Epithelial cell of prostate (primary cell): ENCODE measurements around the gene GABRA5.
"Not testable (repeated sequence)": the region's sequence is repeated elsewhere in the genome, so short reads cannot be mapped to it uniquely, and the experiment has no call there.

ENCODE experiments used
- DNase-seq: peaks from one replicate; pipeline ENCODE4 v3.0.0-alpha.2; 2011; ENCODE audit warnings: low read depth, low spot score
- H3K27ac ChIP-seq: fragments of 450-650 bp; 2 replicates; pipeline ENCODE4 v1.5.1; 2017; ENCODE audit warnings: mild to moderate bottlenecking

The GABRA5 gene

DNA sequence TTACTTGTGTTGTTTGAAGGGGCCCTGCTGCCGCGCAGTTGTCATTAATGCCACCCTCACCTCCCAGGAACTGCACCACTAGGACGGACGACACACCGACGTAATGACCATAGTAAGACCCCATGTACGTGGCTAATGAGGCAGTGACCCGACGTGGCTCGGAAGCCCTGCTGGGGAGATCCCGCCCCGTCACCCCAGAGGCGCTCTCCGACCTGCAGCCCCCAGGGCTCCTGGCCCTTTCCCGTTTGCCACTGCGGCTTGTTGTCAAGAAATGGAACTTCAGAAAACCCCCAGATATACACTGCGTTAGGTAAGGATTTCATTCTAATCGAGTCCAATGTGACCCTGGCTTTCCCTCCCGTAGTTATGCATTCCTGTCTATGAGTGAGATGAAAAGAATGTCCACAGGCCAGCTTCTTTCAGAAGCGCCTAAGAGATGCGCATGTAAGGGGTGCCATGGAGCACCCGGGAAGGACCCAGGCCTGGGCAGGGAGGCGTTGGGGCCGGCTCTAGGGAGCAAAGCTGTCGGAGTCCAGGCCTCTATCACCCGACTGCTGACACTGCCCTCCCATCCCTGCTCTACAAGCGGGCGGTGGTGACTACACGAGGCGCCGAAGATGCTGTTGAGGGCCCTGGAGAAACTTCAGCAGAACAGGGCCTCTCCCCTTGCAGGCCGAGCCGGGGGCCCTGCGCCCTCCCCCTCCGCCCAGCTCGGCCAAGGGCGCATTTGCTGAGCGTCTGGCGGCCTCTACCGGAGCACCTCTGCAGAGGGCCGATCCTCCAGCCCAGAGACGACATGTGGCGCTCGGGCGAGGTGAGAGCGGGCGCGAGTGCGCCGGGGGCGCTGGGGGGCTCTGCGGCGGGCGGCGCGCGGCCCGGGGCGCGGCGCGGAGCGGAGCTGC lies at the start of gene GABRA5:
Gene GABRA5 (plus strand): TSS at position 765 of the 902 bp plus-strand sequence. CDS start 2,187 bp downstream, outside the sequence.
- DNase-seq: no peak
- no peak within 1 kb of the TSS for H3K27ac ChIP-seq

- H3K27ac ChIP-seq, DNase-seq: not testable (repeated sequence)
These were observed 35.7 kb upstream of the GABRA5 start for GRCh38 chr15:26831191-26831590.

GRCh38 chr15:26831951-26832350 lies 34.9 kb upstream of the GABRA5 start:
- no peak overlapping the region for H3K27ac ChIP-seq
- DNase-seq: no peak

- DNase-seq: no peak
- H3K27ac ChIP-seq: no peak overlapping the region
These were observed 28.0 kb upstream of the GABRA5 start for GRCh38 chr15:26838742-26839460.

DNA sequence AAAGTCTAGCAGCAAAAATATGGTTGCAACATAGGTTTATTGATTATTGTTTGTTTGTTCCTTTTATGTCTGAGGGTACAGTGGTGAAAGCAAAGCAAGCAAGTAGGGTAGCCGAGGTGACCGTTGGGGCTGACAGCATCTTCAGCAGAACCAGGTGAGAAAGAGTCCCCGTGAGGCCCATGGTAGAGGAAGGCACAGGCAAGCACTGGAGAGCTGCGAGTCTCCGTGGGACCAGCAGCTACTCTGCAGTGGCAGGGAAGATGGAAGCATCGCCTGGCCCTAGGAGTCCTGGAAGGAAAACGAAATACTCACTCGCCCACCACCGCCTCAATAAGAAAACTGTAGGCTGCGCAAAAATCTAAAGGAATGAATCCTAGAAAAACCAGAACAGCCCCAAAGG lies 25.3 kb upstream of the GABRA5 start:
- DNase-seq: no peak
- H3K27ac ChIP-seq: no peak overlapping the region

- no peak overlapping the region for H3K27ac ChIP-seq
- no peak for DNase-seq
These were observed 24.9 kb upstream of the GABRA5 start for GRCh38 chr15:26841941-26842340.

DNA sequence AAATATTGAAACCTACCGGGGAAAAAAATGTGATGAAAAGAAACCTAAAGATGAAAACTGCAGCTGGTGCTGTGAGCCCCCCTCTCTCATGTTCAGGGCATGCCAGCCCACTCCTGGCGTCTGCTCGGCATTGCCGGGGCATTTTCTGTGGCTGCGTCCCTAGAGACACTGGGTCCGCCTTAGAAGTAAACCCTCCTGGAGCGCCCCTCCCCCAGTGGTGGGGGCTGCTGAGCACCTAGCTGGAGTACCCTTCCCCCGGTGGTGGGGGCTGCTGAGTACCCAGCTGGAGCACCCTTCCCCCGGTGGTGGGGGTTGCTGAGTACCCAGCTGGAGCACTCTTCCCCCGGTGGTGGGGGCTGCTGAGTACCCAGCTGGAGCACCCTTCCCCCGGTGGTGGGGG lies 24.5 kb upstream of the GABRA5 start:
- DNase-seq: no peak
- H3K27ac ChIP-seq: no peak overlapping the region

- no peak for DNase-seq
These were observed 22.0 kb upstream of the GABRA5 start for GRCh38 chr15:26844901-26845300.

GRCh38 chr15:26848498-26848897 lies 18.4 kb upstream of the GABRA5 start:
- H3K27ac ChIP-seq: no peak overlapping the region
- DNase-seq: no peak

More at GRCh38 chr15:26844901-26845300, 22.0 kb upstream of the GABRA5 start:
- no peak overlapping the region for H3K27ac ChIP-seq

DNA sequence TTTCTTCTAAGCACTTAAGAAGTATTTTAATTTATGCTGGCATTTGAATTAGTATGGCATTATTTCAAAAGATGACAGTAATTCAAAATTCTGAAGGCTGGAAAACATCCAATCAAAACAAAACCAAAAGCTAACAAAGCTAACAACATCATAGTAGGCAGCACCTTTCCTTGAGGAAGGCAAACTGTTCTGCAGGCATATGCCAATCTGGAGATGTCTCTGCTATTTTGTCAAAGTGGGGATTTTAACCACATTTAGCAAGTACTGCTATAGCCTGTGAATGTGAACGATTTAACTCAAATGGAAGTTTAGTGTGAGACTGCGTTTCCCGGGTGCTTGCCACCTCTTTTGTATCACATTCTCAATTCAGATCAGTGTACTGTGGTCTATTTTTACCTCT lies 16.7 kb upstream of the GABRA5 start:
- DNase-seq: no peak
- H3K27ac ChIP-seq: no peak overlapping the region

- H3K27ac ChIP-seq: no peak overlapping the region
- no peak for DNase-seq
These were observed 13.9 kb upstream of the GABRA5 start for GRCh38 chr15:26852980-26853379.

GRCh38 chr15:26854435-26854834 lies 12.4 kb upstream of the GABRA5 start:
- no peak overlapping the region for H3K27ac ChIP-seq
- DNase-seq: no peak

DNA sequence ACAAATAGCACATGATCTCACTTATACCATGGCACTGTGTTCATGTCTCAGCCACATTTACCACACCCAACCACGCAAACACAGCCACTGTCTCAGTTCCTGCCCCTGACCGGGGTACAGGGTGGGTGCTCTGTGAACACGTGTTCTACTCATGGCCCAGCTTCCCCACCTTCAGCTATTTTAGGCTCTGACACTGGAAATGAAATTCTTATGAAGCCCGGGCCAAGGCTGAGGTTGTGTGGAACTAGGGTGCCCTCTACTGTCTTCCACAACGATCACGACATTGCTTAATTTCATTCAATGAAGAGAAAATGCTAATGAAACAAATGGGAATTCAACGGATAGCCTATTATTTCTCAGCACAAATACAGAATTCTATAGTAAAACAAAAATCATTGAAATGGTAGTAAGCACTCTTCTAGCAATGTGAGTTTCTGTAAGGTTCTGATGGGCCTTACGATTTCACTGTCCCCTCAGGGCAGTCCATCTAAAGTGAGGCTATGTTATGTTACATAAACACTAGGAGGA lies 2.1 kb upstream of the GABRA5 start:
- H3K27ac ChIP-seq: no peak overlapping the region
- DNase-seq: no peak

DNA sequence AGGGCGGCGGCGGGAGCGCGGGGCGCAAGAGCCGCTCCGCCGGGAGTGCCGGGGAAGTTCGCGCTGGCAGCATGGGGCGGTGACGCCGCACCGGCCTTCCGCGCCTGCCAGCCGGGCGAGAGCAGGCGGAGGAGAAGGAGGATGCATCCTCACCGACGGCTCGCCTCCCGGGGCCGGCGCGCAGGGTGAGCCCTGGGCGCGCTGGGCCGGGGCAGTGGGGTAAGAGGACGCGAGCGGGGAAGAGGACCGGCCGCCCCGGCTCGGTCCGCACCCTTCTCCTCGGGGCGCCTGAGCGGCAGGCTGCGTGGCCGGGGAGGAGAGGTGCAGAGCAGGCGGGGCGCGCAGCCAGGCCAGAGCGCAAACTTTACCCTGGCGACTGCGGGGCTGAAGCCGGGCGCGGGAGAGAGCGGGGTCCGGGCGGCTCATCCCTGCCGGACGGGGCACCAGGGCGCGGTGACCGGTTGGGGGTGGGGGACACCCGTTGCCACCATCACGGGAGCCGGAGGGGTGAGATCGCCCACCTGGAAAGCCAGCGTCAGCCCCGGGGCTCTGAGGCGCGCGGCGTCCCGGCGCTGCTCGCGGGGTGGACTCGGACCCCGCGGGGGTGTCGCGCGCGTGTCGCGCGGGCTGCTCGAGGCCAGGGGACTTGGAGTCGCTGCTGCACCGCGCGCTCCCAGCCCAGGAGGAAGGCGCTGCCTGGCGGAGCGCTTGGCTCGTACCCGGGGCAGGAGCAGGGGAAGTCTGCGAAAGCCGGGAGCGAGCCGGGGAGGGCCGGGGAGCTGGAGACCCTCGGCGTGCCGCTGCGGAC lies 542 bp downstream of the GABRA5 start:
- no peak overlapping the region for H3K27ac ChIP-seq
- no peak for DNase-seq

DNA sequence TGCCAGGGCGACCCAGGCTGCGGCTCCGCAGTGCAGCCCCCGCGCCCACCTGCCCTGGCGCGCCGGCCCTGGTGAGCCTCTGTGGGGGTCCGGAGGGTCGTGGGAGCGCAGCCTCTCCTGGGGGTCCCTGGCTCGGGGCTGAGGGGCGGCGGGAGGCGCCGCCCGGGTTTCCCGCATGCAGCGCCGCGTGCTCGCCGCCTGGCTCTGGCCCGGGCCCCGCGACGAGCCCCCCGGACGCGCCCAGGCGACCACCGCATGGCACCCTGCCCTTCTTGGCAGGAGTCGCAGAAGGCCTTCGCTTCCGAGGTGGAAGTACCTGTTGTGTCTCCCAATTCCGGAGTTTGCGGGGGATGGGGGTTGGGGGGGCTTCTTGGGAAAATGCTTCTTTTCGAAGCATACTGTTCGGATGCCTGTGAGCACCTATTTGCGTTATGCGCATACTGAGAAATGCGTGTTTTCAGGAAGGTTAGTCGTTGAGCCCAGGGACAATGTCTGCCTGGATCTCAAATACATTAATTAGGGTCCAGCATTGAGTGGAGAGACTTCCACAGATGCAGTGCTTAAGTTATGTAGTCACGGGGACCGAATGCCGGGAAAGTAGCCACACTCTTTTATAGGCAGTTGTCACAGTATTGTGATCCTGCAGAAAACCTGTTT lies 1.3 kb downstream of the GABRA5 start:
- H3K27ac ChIP-seq: no peak overlapping the region

DNA sequence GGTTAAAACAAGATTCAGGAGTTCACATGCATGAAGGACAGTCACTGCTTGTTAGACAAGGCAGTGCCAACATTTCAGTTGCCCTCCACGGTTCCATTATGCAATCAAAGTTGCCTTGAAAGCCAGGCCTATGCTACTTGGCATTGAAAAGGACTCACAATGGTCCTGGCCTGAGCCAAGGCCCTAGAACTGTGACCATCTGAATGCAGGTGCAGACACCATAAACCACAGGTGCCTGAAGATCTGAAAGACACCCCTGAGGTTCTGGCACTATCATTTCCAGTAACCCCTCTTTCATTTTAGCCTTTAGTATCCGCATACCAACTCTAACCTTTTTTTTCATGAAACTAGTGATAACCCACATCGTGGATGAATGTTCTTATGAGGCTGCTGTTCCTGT lies 2.8 kb downstream of the GABRA5 start:
- no peak overlapping the region for H3K27ac ChIP-seq
- no peak for DNase-seq

More for the DNA sequence above, 1.3 kb downstream of the GABRA5 start:
- no peak for DNase-seq

DNA sequence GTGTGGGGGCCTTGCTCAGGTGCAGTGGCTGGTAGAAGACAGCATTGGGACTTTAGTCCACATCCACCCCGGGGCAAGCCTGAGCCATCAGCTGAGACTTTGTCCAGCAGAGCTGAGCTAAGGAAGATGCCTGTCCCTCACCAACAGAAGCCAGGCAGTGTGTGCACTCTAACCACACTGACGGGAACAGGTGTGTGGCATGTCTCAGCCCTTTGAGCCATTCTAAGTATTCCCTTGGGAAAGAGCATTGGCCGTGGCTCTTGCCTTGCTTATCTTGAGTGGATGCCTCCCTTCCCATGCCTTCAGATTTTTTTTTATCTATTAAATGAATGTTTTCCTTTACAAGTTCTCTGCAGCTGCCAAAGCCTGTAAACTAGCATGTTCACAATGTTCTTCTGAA lies 3.5 kb downstream of the GABRA5 start:
- no peak for DNase-seq
- H3K27ac ChIP-seq: no peak overlapping the region

DNA sequence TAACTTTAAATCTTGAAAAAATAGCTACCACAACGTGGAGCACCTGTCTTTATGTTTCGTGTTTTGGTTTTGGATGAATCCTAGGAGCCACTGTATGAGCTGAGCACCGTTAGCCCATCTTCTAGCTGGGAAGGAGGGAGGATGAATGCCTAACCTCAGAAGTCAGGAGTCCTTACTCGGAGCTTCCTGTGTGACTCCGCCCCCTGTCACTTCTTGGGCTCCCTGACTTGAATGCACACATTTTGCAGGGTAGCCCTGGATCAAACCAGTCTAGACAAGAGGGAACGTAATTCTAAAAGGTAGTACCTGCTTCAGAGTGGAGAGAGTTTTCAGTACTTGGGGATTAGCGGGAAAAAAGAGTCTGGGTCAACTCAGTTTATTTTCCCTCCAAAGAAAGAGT lies 5.3 kb downstream of the GABRA5 start:
- no peak for DNase-seq
- no peak overlapping the region for H3K27ac ChIP-seq

GRCh38 chr15:26873846-26874245 lies 7.0 kb downstream of the GABRA5 start:
- no peak overlapping the region for H3K27ac ChIP-seq
- no peak for DNase-seq
